ENCODE results near the gene ALX3. TPM values are rescaled to one million over a fixed set of nuclear protein-coding genes. Genes with fewer than 3 reads are reported as not detected.

ALX3 gene
- polyA plus RNA-seq, 1 donor (not counting 4 experiments of a cell fraction or from before 2014, with no cell fraction given), result not detected

GRCh38 chr1:110063781-110064180 lies 6.7 kb downstream of the ALX3 start:
- dilution Hi-C loops (cut with MboI; ENCODE audit: extremely low pct_ligation_motif_present, low sequenced_read_pairs), result no loop called here
- FAIRE-seq, result no peak
- Histone ChIP-seq H3K36me3 (ENCODE audit: control insufficient read depth in 2 of 2, extremely low read depth in 1 of 2, insufficient read depth in 2 of 2, low read length in 2 of 2) (peaks cover 5 to 6% of the 10 kb centered on the region in 2 experiments), H3K9me3 (ENCODE audit: control insufficient read depth, low read depth, low read length) (peaks cover 9% of the 10 kb centered on the region), H3K4me1 (ENCODE audit: control insufficient read depth, extremely low read depth, insufficient read depth, low read length) (no peaks in the 10 kb centered on the region), H3K4me2 (ENCODE audit: control insufficient read depth, extremely low read depth, insufficient read depth, low read depth, low read length) (no peak overlapping the region), H3K27ac (ENCODE audit: control insufficient read depth, insufficient read depth, low read length) (no peak overlapping the region), H3K9me1 (ENCODE audit: control insufficient read depth, extremely low read depth, insufficient read depth, low read length) (no peaks in the 10 kb centered on the region), H2AFZ (ENCODE audit: control insufficient read depth, low read length) (no peak overlapping the region), H3K27me3 (ENCODE audit: control insufficient read depth, extremely low read depth, insufficient read depth, low read length) (peaks cover 23% of the 10 kb centered on the region), H4K20me1 (ENCODE audit: control insufficient read depth, extremely low read depth, insufficient read depth, low read length) (no peaks in the 10 kb centered on the region), H3K9ac (ENCODE audit: control insufficient read depth, extremely low read depth, insufficient read depth, low read length) (no peak overlapping the region), H3K79me2 (ENCODE audit: control insufficient read depth, insufficient read depth, low read length) (no peaks in the 10 kb centered on the region), H3K4me3 (ENCODE audit: control insufficient read depth in 2 of 3, extremely low read depth in 1 of 3, insufficient read depth in 2 of 3, low read depth in 1 of 3, low read length in 3 of 3) (no peak overlapping the region)
- TF ChIP-seq CTCF (optimal IDR thresholded peaks at IDR 0.05 in 1 of 3, IDR thresholded peaks at IDR 0.05 in 1 of 3, conservative IDR thresholded peaks at IDR 0.05 in 1 of 3; ENCODE audit: extremely low read depth in 1 of 3, insufficient read depth in 2 of 3, low read length in 3 of 3), result no peak
- no peak for TF ChIP-seq EZH2 (IDR thresholded peaks at IDR 0.05; ENCODE audit: low read length)
- no peak for DNase-seq (ENCODE audit: low read depth, low spot score)

- TF ChIP-seq CTCF (optimal IDR thresholded peaks at IDR 0.05 in 1 of 3, IDR thresholded peaks at IDR 0.05 in 1 of 3, conservative IDR thresholded peaks at IDR 0.05 in 1 of 3; ENCODE audit: extremely low read depth in 1 of 3, insufficient read depth in 2 of 3, low read length in 3 of 3) (no peak), EZH2 (IDR thresholded peaks at IDR 0.05; ENCODE audit: low read length) (no peak)
- dilution Hi-C loops (cut with MboI; ENCODE audit: extremely low pct_ligation_motif_present, low sequenced_read_pairs), result no loop called here
- no peaks in the 10 kb centered on the region for H4K20me1 ChIP-seq (ENCODE audit: control insufficient read depth, extremely low read depth, insufficient read depth, low read length)
- peaks cover under 1% of the 10 kb centered on the region for H3K4me1 ChIP-seq (ENCODE audit: control insufficient read depth, extremely low read depth, insufficient read depth, low read length)
- no peaks in the 10 kb centered on the region for H3K9me3 ChIP-seq (ENCODE audit: control insufficient read depth, low read depth, low read length)
- H3K79me2 ChIP-seq (ENCODE audit: control insufficient read depth, insufficient read depth, low read length), result no peaks in the 10 kb centered on the region
- DNase-seq (ENCODE audit: low read depth, low spot score), result no peak
- H3K4me2 ChIP-seq (ENCODE audit: control insufficient read depth, extremely low read depth, insufficient read depth, low read depth, low read length), result no peak overlapping the region
- no peak overlapping the region for H3K9ac ChIP-seq (ENCODE audit: control insufficient read depth, extremely low read depth, insufficient read depth, low read length)
- H3K27ac ChIP-seq (ENCODE audit: control insufficient read depth, insufficient read depth, low read length), result no peak overlapping the region
- H3K4me3 ChIP-seq (ENCODE audit: control insufficient read depth in 2 of 3, extremely low read depth in 1 of 3, insufficient read depth in 2 of 3, low read depth in 1 of 3, low read length in 3 of 3), result no peak overlapping the region
- peaks cover 8 to 17% of the 10 kb centered on the region in 2 experiments for H3K36me3 ChIP-seq (ENCODE audit: control insufficient read depth in 2 of 2, extremely low read depth in 1 of 2, insufficient read depth in 2 of 2, low read length in 2 of 2)
- H3K27me3 ChIP-seq (ENCODE audit: control insufficient read depth, extremely low read depth, insufficient read depth, low read length), result peaks cover 12% of the 10 kb centered on the region
- FAIRE-seq, result no peak
- H2AFZ ChIP-seq (ENCODE audit: control insufficient read depth, low read length), result no peak overlapping the region
- H3K9me1 ChIP-seq (ENCODE audit: control insufficient read depth, extremely low read depth, insufficient read depth, low read length), result peaks cover under 1% of the 10 kb centered on the region
These were observed 7.9 kb downstream of the ALX3 start for GRCh38 chr1:110062612-110063011.

Measured in keratinocyte (primary cell).